Common myeloid progenitor, CD34-positive (primary cell): ENCODE results near the gene ATP6V1G2.

ENCODE experiments used
- CTCF ChIA-PET: fragments of 350-600 bp; sonication (Branson Sonifier 250); formaldehyde crosslinking; loops from one replicate; lab custom pipeline; 2021; ENCODE audit warnings: antibody characterized with exemption; lab: Charles Lee
- POLR2A ChIA-PET: fragments of 350-600 bp; sonication (Branson Sonifier 250); formaldehyde crosslinking; loops from one replicate; lab custom pipeline; 2021; ENCODE audit warnings: antibody characterized with exemption; lab: Charles Lee
- DNase-seq, 3 donors: peaks; one replicate each; pipeline versions ENCODE4 v3.0.0 to v3.0.0-alpha.2; 2013
- H3K27ac ChIP-seq, 2 experiments: 1 replicate in 1 of 2; 2 replicates in 1 of 2; pipeline ENCODE4 v1.7.0; 2013; ENCODE audit warnings: inconsistent platforms in 2 of 2, low read length in 2 of 2, mild to moderate bottlenecking in 2 of 2, low read depth in 1 of 2, moderate library complexity in 1 of 2; ENCODE audit not compliant: severe bottlenecking in 2 of 2, insufficient read depth in 1 of 2, poor library complexity in 1 of 2
- H3K27me3 ChIP-seq, 5 experiments: replicated peaks in 2 of 5; 1 replicate in 3 of 5; 2 replicates in 2 of 5; pipeline versions ENCODE4 v1.6.1 to v1.7.0; 2013; ENCODE audit warnings: low read length in 4 of 5, mild to moderate bottlenecking in 2 of 5, moderate library complexity in 2 of 5, inconsistent platforms in 1 of 5; ENCODE audit not compliant: insufficient read depth in 5 of 5, control insufficient read depth in 4 of 5
- H3K36me3 ChIP-seq, 4 experiments: 1 replicate in 2 of 4; 2 replicates in 2 of 4; pipeline versions ENCODE4 v1.6.1 to v1.7.0; 2013; ENCODE audit warnings: low read length in 3 of 4, control low read depth in 1 of 4, mild to moderate bottlenecking in 1 of 4; ENCODE audit not compliant: control insufficient read depth in 4 of 4, insufficient read depth in 4 of 4
- H3K4me1 ChIP-seq, 4 experiments: 1 replicate in 3 of 4; 2 replicates in 1 of 4; pipeline versions ENCODE4 v1.6.1 to v1.7.1; 2013; ENCODE audit warnings: low read length in 3 of 4, mild to moderate bottlenecking in 3 of 4, control low read depth in 1 of 4, inconsistent platforms in 1 of 4, moderate library complexity in 1 of 4; ENCODE audit not compliant: control insufficient read depth in 4 of 4, insufficient read depth in 4 of 4; ENCODE audit errors: control extremely low read depth in 1 of 4
- H3K4me3 ChIP-seq, 7 experiments: 1 replicate in 4 of 7; 2 replicates in 3 of 7; pipeline versions ENCODE4 v1.5.1 to v1.7.0; 2013; ENCODE audit warnings: mild to moderate bottlenecking in 7 of 7, low read length in 6 of 7, moderate library complexity in 6 of 7, inconsistent platforms in 2 of 7, low read depth in 2 of 7, control low read depth in 1 of 7; ENCODE audit not compliant: insufficient read depth in 4 of 7, control insufficient read depth in 1 of 7; ENCODE audit errors: extremely low read depth in 1 of 7
- H3K9me3 ChIP-seq, 5 experiments: 1 replicate in 4 of 5; 2 replicates in 1 of 5; pipeline versions ENCODE4 v1.6.1 to v1.7.1; 2013; ENCODE audit warnings: low read length in 4 of 5, mild to moderate bottlenecking in 2 of 5, inconsistent platforms in 1 of 5, low read depth in 1 of 5, moderate library complexity in 1 of 5; ENCODE audit not compliant: control insufficient read depth in 4 of 5, insufficient read depth in 2 of 5; ENCODE audit errors: control extremely low read depth in 1 of 5
- WGBS: methylation state at CpG from one replicate; pipeline ENCODE4 v1.1.5; 2013; ENCODE audit not compliant: insufficient coverage; 5-methylcytosine and 5-hydroxymethylcytosine counted together

ATP6V1G2 gene

DNA sequence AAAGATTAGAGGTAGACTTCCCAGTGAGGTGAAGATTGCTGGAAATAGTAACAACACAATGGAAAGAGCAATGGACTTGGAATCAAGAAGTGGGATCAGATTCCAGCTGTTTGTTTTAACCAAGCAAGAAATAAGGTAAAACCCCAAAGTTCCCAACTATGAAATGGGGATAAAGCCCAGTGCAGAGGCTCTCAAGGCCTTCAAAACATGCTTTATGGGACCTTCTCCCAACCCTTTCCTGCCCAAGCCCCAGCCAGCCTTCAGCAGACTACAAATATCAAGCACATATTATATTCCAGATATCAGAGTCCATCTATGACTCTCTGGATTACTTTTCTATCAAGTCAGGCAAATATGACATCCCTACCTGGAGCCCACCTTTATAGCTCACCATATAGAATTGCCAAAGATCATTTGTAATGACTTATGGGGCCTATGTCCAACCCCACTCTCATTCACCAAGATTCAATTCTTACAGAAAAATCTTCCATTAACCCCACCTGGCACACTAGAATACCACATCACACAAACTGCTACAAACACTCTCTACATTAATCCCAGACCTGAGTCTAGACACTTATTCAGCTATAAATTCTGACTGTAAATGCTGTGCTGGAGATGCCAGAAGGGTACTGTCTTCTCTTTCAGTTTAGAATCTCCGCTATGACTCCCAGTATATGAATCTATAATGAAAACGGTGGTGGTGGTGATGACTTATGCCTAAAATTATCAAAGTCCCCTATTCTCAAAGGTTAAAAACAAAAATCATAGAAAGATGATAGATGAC, 10.7 kb downstream of the ATP6V1G2 start:
- ChIA-PET CTCF (interaction anchor here (1.2 kb wide), 1 partner anchor 45 kb away, joined by 3 read pairs; no protein-coding TSS in a partner anchor), POLR2A (no interaction called here)
- Histone ChIP-seq H3K27me3 (no peaks in the 10 kb centered on the region), H3K4me3 (no peak overlapping the region), H3K36me3 (peaks cover 42 to 95% (median 77%) of the 10 kb centered on the region in 4 experiments), H3K27ac (peak overlapping the region in 1 of 2 experiments; percentile 3), H3K4me1 (peaks cover 14 to 25% (median 21%) of the 10 kb centered on the region in 4 experiments), H3K9me3 (no peaks in the 10 kb centered on the region)
- WGBS: no CpG with 5 or more reads among the region's 2 CpGs
- no peak for DNase-seq

DNA sequence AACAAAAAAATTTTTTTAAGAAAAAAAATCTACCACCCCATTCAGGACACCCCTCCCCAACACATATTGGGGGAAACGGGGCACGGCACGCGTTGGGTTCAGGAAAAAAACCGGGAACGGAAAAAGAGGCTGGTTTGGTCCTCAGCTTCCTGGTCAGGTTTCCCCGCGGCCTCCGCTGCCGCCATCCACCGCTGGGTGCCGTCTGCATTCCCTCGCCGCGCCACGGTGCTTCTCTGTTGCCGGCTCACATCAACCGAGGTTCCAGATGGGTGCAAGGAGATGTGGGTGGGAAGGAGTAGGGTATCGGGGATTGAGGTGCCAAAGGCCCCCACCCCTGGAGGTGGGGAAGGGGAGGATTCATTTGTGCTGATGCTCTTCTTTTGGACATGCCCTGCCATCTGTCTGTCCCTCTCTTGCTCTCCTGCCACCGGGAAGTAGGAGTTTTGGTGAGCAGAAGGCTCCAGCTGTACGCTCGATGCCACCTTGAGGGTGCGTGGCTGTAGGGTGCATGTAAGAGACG, 11.8 kb downstream of the ATP6V1G2 start:
- ChIA-PET CTCF (interaction anchor here (1.2 kb wide), 1 partner anchor 46 kb away, joined by 3 read pairs; no protein-coding TSS in a partner anchor), POLR2A (no interaction called here)
- no peaks in the 10 kb centered on the region for H3K27me3 ChIP-seq
- H3K9me3 ChIP-seq: no peaks in the 10 kb centered on the region
- no peak overlapping the region for H3K27ac ChIP-seq
- H3K4me1 ChIP-seq: peaks cover 4 to 14% (median 10%) of the 10 kb centered on the region in 4 experiments
- WGBS: 90% methylated on average over 21 of the region's 24 CpGs
- H3K36me3 ChIP-seq: peaks cover 44 to 96% (median 80%) of the 10 kb centered on the region in 4 experiments
- no peak overlapping the region for H3K4me3 ChIP-seq
- DNase-seq: no peak

DNA sequence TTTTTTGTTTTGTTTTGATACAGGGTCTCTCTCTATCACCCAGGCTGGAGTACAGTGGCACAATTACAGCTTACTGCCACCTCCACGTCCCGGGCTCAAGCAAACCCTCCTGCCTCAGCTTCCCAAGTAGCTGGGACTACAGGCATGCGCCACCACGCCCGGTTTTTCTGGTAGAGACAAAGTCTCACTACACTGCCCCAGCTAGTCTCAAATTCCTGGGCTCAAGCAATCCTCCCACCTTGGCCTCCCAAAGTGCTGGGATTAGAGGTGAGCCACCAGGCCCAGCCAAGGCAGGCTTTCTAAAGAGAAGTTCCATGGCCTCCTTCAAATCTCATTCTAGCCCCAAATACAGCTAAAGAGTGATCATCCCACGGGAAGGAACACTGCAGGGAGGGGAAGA, 12.4 kb downstream of the ATP6V1G2 start:
- 88% methylated on average over 5 of the region's 6 CpGs for WGBS
- H3K27ac ChIP-seq: peak overlapping the region; percentile 3 to 43
- peaks cover 41 to 94% (median 76%) of the 10 kb centered on the region in 4 experiments for H3K36me3 ChIP-seq
- peaks cover 0 to 8% (median 4%) of the 10 kb centered on the region in 4 experiments for H3K4me1 ChIP-seq
- H3K27me3 ChIP-seq: no peaks in the 10 kb centered on the region
- H3K4me3 ChIP-seq: no peak overlapping the region
- H3K9me3 ChIP-seq: no peaks in the 10 kb centered on the region
- no peak for DNase-seq
- CTCF ChIA-PET: no interaction called here
- POLR2A ChIA-PET: no interaction called here

DNA sequence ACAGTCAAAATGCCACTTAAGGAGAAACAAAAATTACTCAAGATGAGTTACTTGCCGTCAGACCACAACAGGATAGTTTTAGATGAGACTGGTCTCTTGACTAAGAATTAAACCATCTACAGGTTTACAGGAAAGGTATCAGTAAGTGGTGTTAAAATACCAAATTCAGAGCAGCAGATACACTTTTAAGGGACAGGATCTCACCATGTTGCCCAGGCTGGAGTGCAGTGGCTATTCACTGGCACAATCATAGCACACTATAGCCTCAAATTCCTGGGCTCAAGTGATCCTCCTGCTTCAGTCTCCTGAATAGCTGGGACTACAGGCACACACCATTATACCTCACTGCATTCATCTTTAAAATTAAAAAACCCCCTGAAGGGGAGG, 13.0 kb downstream of the ATP6V1G2 start:
- Histone ChIP-seq H3K27me3 (no peaks in the 10 kb centered on the region), H3K4me3 (no peak overlapping the region), H3K27ac (peak overlapping the region in 1 of 2 experiments; percentile 43), H3K9me3 (no peaks in the 10 kb centered on the region), H3K4me1 (peaks cover 0 to 2% (median 0%) of the 10 kb centered on the region in 4 experiments), H3K36me3 (peaks cover 35 to 89% (median 70%) of the 10 kb centered on the region in 4 experiments)
- POLR2A ChIA-PET: no interaction called here
- 100% methylated on average over 1 of the region's 1 CpG for WGBS
- no peak for DNase-seq
- CTCF ChIA-PET: no interaction called here

DNA sequence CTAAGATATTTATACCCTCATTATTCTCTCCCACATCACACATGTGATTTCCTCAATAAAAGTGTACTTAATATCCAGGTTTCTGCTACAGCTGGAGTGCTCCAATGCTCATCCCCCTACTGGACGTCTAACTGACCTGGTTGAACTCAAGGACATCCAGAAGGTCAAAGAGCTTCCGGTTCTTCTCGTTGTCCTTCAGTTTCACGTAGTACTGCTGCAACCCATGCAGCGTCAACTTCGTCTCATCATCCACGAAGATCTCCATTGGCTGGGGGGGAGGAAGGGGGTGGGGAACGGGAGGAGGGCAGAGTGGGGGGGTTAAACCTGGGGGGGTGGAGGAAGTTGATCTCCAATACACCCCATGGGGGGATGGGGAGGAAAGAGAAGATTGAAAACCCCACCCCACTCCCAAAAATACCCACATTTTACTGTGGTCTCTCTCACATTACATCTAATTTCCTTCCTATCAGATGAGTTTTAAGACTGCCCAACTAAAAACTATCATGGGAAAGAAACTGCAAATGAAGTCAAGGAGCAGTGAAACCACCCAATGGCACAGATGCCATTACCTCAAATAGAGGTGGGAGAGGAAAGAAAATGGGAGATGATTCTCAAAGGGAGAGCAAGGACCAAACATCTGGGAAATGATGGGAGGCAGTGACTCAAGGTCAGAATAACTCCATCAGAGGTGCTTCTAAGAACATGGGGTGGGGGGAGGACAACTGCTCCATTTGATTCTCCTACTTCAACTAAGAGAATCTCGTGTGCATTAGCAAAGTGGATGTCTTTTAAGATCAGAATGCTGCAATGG, 13.6 kb downstream of the ATP6V1G2 start:
- H3K36me3 ChIP-seq: peaks cover 32 to 83% (median 64%) of the 10 kb centered on the region in 4 experiments
- DNase-seq: no peak
- 90% methylated on average over 2 of the region's 9 CpGs for WGBS
- ChIA-PET CTCF (interaction anchor here (2.1 kb wide), 1 partner anchor 8 kb away, joined by 7 read pairs; the partner anchor contains the start of gene DDX39B), POLR2A (no interaction called here)
- H3K4me3 ChIP-seq: no peak overlapping the region
- no peaks in the 10 kb centered on the region for H3K27me3 ChIP-seq
- no peaks in the 10 kb centered on the region for H3K4me1 ChIP-seq
- H3K27ac ChIP-seq: no peak overlapping the region
- H3K9me3 ChIP-seq: no peaks in the 10 kb centered on the region

DNA sequence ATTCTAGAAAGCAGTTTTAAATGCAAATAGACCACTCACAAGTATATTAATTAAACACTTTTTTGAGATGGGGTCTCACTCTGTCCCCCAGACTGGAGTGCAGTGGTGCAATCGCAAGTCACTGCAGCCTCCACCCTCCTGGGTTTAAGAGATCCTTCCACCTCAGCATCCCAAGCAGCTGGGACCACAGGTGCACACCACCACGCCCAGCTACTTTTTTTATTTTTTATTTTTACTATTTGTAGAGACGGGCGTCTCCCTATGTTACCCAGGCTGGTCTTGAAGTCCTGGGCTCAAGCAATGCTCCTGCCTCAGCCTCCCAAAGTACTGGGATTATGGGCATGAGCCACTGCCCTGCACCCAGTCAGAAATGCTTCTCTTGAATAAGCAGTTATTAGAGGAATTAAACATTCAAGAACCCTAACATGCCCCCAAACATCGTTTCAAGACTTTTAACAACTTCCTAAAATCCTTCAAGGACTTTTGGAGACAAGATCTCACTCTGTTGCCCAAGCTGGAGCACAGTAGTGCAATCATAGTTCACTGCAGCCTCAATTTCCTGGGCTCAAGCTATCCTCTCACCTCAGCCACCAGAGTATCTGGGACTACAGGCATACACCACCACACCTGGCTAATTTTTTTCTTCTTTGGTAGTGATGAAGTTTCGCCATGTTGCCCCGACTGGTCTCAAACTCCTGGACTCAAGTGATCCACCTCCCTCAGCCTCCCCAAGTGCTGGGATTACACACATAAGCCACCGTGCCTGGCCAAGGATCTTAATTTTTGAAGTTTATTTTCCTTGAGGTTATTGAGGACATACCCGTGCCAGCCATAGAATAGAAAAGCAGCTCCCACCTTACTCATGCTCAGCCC, 14.4 kb downstream of the ATP6V1G2 start:
- ChIA-PET CTCF (interaction anchor here (0.7 to 2.1 kb wide), 4 partner anchors 9 to 46 kb away, joined by 3 to 7 read pairs (median 3); partner anchors contain the start of gene DDX39B), POLR2A (interaction anchor here (0.8 to 0.9 kb wide), 2 partner anchors 9 to 64 kb away, joined by 3 to 4 read pairs; no protein-coding TSS in a partner anchor)

More for the DNA sequence above, 14.4 kb downstream of the ATP6V1G2 start:
- Histone ChIP-seq H3K9me3 (no peaks in the 10 kb centered on the region), H3K4me3 (no peak overlapping the region), H3K36me3 (peaks cover 32 to 75% (median 59%) of the 10 kb centered on the region in 4 experiments), H3K4me1 (no peaks in the 10 kb centered on the region), H3K27ac (no peak overlapping the region), H3K27me3 (no peaks in the 10 kb centered on the region)
- 85% methylated on average over 7 of the region's 9 CpGs for WGBS
- no peak for DNase-seq
